ENCODE data around the gene FURIN. TPM values are rescaled to one million over a fixed set of nuclear protein-coding genes. Genes with fewer than 3 reads are reported as not detected.

The FURIN gene
- total RNA-seq, 1 experiment from 2014 or later: 35.1 TPM

GRCh38 chr15:90826886-90827435, 41.4 kb upstream of the FURIN start:
- Mint-ChIP-seq H3K27me3 (ENCODE audit: low read depth) (no peaks in the 10 kb centered on the region; the same call in 1 of the 2 replicates), H3K4me3 (no peak overlapping the region), H3K4me1 (peaks cover 10 to 16% of the 10 kb centered on the region in 2 experiments), H3K9me3 (no peaks in the 10 kb centered on the region), H3K36me3 (ENCODE audit: insufficient read depth in 1 of 3, low read depth in 3 of 3) (no peaks in the 10 kb centered on the region; a peak in 1 of 7 replicates), H3K27ac (no peak overlapping the region; a peak in 1 of 7 replicates)
- H2BK120ac ChIP-seq (ENCODE audit: low read depth, low read length, poor library complexity, severe bottlenecking): no peak overlapping the region
- no peak overlapping the region for H3K23ac ChIP-seq (ENCODE audit: insufficient read length, low read depth, low read length)
- no peak overlapping the region for H3T11ph ChIP-seq (ENCODE audit: low read length)
- H3K23me2 ChIP-seq (ENCODE audit: insufficient read length, low read depth, low read length, poor library complexity, severe bottlenecking): no peaks in the 10 kb centered on the region
- no CpG with 5 or more reads among the region's 20 CpGs for WGBS (ENCODE audit: extremely low coverage, insufficient read length, low lambda C conversion rate)
- H3K18ac ChIP-seq (ENCODE audit: insufficient read length, low read depth, low read length): no peak overlapping the region
- no peak overlapping the region for H3K27ac ChIP-seq (ENCODE audit: insufficient read length, low read depth, low read length)
- H4K5ac ChIP-seq (ENCODE audit: insufficient read length, low read depth, low read length): no peak overlapping the region
- H3K79me2 ChIP-seq (ENCODE audit: insufficient read depth, low read length): no peaks in the 10 kb centered on the region
- H3K14ac ChIP-seq (ENCODE audit: insufficient read depth, low read length): no peak overlapping the region
- H2BK12ac ChIP-seq (ENCODE audit: insufficient read length, low read depth, low read length): no peak overlapping the region
- H3K4me1 ChIP-seq (ENCODE audit: insufficient read depth, low read length): no peaks in the 10 kb centered on the region
- no peak for DNase-seq
- no peak overlapping the region for H4K91ac ChIP-seq (ENCODE audit: insufficient read length, low read depth, low read length)
- no peak overlapping the region for H3K56ac ChIP-seq (ENCODE audit: insufficient read length, low read depth, low read length)
- H2BK20ac ChIP-seq (ENCODE audit: low read depth, low read length, poor library complexity, severe bottlenecking): no peak overlapping the region
- H2BK15ac ChIP-seq (ENCODE audit: low read depth, low read length): no peak overlapping the region
- H2AK5ac ChIP-seq (ENCODE audit: insufficient read length, low read length): no peak overlapping the region
- no peak overlapping the region for H3K9ac ChIP-seq (ENCODE audit: extremely low read depth, insufficient read length, low read length)
- TF ChIP-seq CTCF (conservative IDR thresholded peaks at IDR 0.05): no peak
- H3K79me1 ChIP-seq (ENCODE audit: insufficient read depth, low read depth, low read length, poor library complexity, severe bottlenecking): no peaks in the 10 kb centered on the region
- no peak overlapping the region for H2BK5ac ChIP-seq (ENCODE audit: insufficient read length, low read length)
- no peaks in the 10 kb centered on the region for H3K9me3 ChIP-seq (ENCODE audit: control insufficient read depth, low read depth, low read length)
- H4K20me1 ChIP-seq (ENCODE audit: control insufficient read depth, insufficient read depth, insufficient read length): no peaks in the 10 kb centered on the region
- H3K4me2 ChIP-seq (ENCODE audit: insufficient read depth, insufficient read length, low read length): no peak overlapping the region
- H2AFZ ChIP-seq (ENCODE audit: low read length): no peak overlapping the region
- no peaks in the 10 kb centered on the region for H3K27me3 ChIP-seq (ENCODE audit: insufficient read depth, low read length)
- H3K4ac ChIP-seq (ENCODE audit: low read depth, low read length): no peak overlapping the region
- no peak overlapping the region for H4K8ac ChIP-seq (replicated peaks; ENCODE audit: insufficient read length, low read depth, low read length)
